Measurements from ENCODE around the gene SEMA6A. TPM values are rescaled to one million over a fixed set of nuclear protein-coding genes. Genes with fewer than 3 reads are reported as not detected.

The SEMA6A gene
- total and polyA plus RNA-seq, 10 of the 15 experiments (the other 5 are each of a cell fraction or from before 2014, with no cell fraction given): 0.16 to 10.2 (median 1.1) TPM

DNA sequence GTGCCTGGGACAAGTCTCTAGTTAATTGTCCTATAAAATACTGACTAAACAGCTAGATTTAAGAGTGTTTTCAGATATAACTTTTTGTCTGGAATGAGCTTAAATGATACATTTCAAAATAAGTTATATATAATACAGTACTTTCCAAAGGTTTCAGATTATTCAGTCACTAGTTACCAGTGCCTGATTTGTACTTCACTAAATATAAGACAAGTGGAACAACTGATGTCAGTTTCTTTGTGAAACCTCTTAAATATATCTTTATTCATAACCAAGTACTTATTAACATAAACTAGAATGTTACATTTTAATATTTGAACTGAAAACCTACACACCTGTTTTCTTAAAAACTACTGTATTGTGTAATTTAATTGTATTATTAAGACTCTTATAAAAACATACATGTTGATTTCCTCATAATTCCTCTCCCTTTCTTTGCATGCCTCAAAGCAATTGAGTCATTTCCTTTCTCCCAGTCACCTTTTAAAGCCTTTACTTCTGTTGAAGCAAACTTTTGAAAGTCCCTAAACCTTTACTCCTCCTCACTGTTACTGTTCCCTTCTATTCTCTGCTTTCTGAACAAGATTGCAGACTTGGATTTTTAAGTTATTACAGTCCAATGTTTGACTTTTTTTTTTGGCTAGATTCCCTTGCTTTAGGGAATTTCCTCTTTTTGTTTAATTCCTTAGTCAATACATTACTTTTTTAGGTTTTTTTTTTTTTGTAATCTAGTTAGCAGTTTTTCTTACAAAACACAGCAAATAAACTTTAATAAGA, 8.7 kb upstream of the SEMA6A start:
- H2AFZ ChIP-seq (ENCODE audit: control insufficient read depth, low read depth, low read length): peak overlapping the region; percentile 10; the same call in 1 of the 2 replicates
- H3K4me2 ChIP-seq (ENCODE audit: control insufficient read depth, insufficient read depth): no peak overlapping the region
- H3K4me3 ChIP-seq: no peak overlapping the region
- DNase-seq (ENCODE audit: low read depth, low spot score): no peak
- no TSS peak for BruUV-seq (replicated peaks)
- ChIA-PET POLR2A (interaction anchor here (0.9 to 1.4 kb wide), 3 partner anchors 23 to 303 kb away, joined by 3 read pairs; no protein-coding TSS in a partner anchor), RAD21 (ENCODE audit: unreplicated experiment) (interaction anchor here (0.7 to 9.2 kb wide), 14 partner anchors 9 to 365 kb away, joined by 3 to 179 read pairs (median 4); partner anchors contain the start of gene SEMA6A), CTCF (interaction anchor here (2.3 to 2.6 kb wide), 2 partner anchors 7 to 27 kb away, joined by 6 to 11 read pairs; no protein-coding TSS in a partner anchor), SMC1A (ENCODE audit: uncharacterized antibody, unreplicated experiment) (interaction anchor here (0.8 to 5.7 kb wide), 12 partner anchors 10 to 183 kb away, joined by 3 to 34 read pairs (median 5); no protein-coding TSS in a partner anchor)
- no peaks in the 10 kb centered on the region for H3K27me3 ChIP-seq (replicated peaks in 1 of 2; ENCODE audit: control insufficient read depth in 2 of 2, insufficient read depth in 2 of 2, low read length in 1 of 2)
- no peaks in the 10 kb centered on the region; the same call in 2 of the 3 replicates for H3K9me3 ChIP-seq (replicated peaks; ENCODE audit: control insufficient read depth, insufficient read depth, low read length)
- H3K9ac ChIP-seq (ENCODE audit: control insufficient read depth, insufficient read depth, low read length): no peak overlapping the region
- H3K36me3 ChIP-seq (ENCODE audit: control insufficient read depth in 2 of 2, insufficient read depth in 2 of 2, low read length in 1 of 2): no peaks in the 10 kb centered on the region
- TF ChIP-seq NFIC (IDR thresholded peaks at IDR 0.05; ENCODE audit: low read depth, low read length): peak; percentile 74; the same call in 1 of the 2 replicates
- TF ChIP-seq RAD51 (IDR thresholded peaks at IDR 0.05): 0 out of 2 replicates have a peak, but pooled peaks have one; percentile 14
- 0 out of 2 replicates have a peak, but pooled peaks have one; percentile 17 for TF ChIP-seq NBN (IDR thresholded peaks at IDR 0.05)
- TF ChIP-seq DPF2 (IDR thresholded peaks at IDR 0.05): no peak
- TF ChIP-seq JUNB (IDR thresholded peaks at IDR 0.05): peak; percentile 21; the same call in 1 of the 2 replicates
- TF ChIP-seq ZBTB40 (IDR thresholded peaks at IDR 0.05; ENCODE audit: borderline replicate concordance): peak; percentile 66; the same call in 1 of the 2 replicates
- H4K20me1 ChIP-seq (ENCODE audit: control insufficient read depth, insufficient read depth): no peaks in the 10 kb centered on the region
- peak; percentile 76 for ATAC-seq
- in situ Hi-C loops (cut with MboI): no loop called here
- no peak for FAIRE-seq
- intact Hi-C loops (cut with micrococcal nuclease; ENCODE audit: unreplicated experiment): no loop called here
- no peaks in the 10 kb centered on the region for H3K79me2 ChIP-seq (ENCODE audit: control insufficient read depth, insufficient read depth, low read length)
- no peaks in the 10 kb centered on the region for H3K4me1 ChIP-seq (ENCODE audit: control insufficient read depth, insufficient read depth, low read length)
- no peak overlapping the region for H3K27ac ChIP-seq (ENCODE audit: control insufficient read depth, insufficient read depth)
